ENCODE results near the gene SLC38A4. TPM values are rescaled to one million over a fixed set of nuclear protein-coding genes. Genes with fewer than 3 reads are reported as not detected.

SLC38A4 gene
- total RNA-seq = under 1 TPM in 2 of 4 donors, not detected in 2; 0.17 TPM

DNA sequence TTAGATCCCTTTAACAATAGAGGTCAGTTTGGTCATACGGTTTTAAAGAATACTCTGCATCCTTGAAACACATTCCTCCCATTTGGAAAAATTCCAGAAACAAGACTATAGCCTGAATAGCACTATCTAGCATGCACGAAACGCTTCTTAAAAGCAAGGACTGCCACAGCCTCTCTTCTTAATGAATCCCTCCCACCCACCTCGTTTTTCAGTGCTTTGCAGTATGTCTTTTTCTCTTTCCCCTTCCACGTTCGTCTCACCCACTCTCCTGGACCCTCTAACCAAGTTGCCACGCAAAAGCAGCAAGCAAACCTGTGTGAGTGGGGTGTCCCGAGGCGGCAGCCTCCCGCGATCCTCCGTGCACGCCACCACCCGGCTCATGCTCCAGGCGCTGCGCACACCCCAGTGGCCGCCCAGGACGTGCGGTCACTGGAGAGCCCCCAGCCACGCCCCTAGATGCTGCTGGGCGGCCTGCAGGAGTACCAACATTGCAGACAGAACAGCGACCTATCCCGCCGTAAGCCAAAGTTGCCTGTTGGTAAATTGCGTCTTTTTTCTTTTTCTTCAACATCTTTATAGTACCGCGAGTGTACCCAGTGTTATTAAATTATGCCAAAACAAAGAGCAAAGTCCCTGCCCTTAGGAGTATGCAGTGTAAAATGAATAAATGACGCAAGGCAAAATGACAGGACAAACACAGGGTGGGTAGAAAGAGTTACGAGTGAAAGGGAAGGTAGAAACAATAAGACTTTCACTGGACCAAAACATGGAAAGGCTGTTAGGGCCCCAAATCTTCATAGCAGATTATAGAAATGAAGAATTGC lies at the start of gene SLC38A4:
Gene SLC38A4, minus strand, starts transcription at position 407 of the 824 bp plus-strand sequence. CDS start 32,926 bp downstream, outside the sequence.
- 17% methylated on average over 28 of the region's 29 CpGs for WGBS
- Histone ChIP-seq H3K4me3 (peak within 1 kb of the TSS in 3 of 4 donors; percentile 10 to 19 (median 17)), H3K27ac (replicated peaks in 1 of 4) (no peak within 1 kb of the TSS), H3K4me1 (peaks cover 5 to 11% (median 9%) of the 10 kb centered on the region in 4 donors), H3K36me3 (no peaks in the 10 kb centered on the region), H3K9me3 (no peaks in the 10 kb centered on the region), H3K27me3 (peaks cover 0 to 43% (median 7%) of the 10 kb centered on the region in 4 donors)
- no peak for DNase-seq (ENCODE audit: extremely low spot score)
- TF ChIP-seq EP300 (IDR thresholded peaks at IDR 0.05) (no peak), POLR2AphosphoS5 (IDR thresholded peaks at IDR 0.05) (no peak), POLR2A (IDR thresholded peaks at IDR 0.05; ENCODE audit: low read depth) (no peak)
- TF ChIP-seq, protein P1, sequence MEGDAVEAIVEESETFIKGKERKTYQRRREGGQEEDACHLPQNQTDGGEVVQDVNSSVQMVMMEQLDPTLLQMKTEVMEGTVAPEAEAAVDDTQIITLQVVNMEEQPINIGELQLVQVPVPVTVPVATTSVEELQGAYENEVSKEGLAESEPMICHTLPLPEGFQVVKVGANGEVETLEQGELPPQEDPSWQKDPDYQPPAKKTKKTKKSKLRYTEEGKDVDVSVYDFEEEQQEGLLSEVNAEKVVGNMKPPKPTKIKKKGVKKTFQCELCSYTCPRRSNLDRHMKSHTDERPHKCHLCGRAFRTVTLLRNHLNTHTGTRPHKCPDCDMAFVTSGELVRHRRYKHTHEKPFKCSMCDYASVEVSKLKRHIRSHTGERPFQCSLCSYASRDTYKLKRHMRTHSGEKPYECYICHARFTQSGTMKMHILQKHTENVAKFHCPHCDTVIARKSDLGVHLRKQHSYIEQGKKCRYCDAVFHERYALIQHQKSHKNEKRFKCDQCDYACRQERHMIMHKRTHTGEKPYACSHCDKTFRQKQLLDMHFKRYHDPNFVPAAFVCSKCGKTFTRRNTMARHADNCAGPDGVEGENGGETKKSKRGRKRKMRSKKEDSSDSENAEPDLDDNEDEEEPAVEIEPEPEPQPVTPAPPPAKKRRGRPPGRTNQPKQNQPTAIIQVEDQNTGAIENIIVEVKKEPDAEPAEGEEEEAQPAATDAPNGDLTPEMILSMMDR (IDR thresholded peaks at IDR 0.05) = no peak
- intact Hi-C loops (cut with DNase I) = no loop called here

DNA sequence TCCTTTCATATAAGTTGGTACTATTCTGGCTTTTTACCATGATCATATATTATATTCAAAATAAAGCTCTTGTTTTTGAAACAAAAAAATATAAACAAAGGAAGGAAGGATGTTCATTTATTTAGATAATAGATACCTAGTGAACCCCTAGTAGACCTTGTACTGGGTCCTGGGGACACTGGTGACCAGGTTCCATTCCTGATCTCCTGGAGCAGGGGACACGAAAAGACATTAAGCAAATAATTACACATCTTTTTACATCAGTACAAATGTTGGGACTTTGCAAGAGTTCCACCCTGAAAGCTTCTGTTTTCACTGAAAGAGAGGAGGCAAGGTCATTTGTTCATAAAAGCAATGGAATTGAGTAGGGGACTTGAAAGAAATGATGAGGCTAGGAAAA lies 49.3 kb upstream of the SLC38A4 start:
- 75% methylated on average over 1 of the region's 1 CpG for WGBS
- intact Hi-C loops (cut with DNase I) = no loop called here
- H3K36me3 ChIP-seq = no peaks in the 10 kb centered on the region
- H3K27me3 ChIP-seq = no peaks in the 10 kb centered on the region
- no peak overlapping the region for H3K27ac ChIP-seq (replicated peaks in 1 of 4)
- no peak overlapping the region for H3K4me3 ChIP-seq
- peaks cover 0 to 21% (median 13%) of the 10 kb centered on the region in 4 donors for H3K9me3 ChIP-seq
- H3K4me1 ChIP-seq = no peaks in the 10 kb centered on the region
- TF ChIP-seq POLR2A (IDR thresholded peaks at IDR 0.05; ENCODE audit: low read depth) (no peak), POLR2AphosphoS5 (IDR thresholded peaks at IDR 0.05) (no peak), EP300 (IDR thresholded peaks at IDR 0.05) (no peak)
- TF ChIP-seq, protein P1 (IDR thresholded peaks at IDR 0.05) = no peak
- no peak for DNase-seq (ENCODE audit: extremely low spot score)

DNA sequence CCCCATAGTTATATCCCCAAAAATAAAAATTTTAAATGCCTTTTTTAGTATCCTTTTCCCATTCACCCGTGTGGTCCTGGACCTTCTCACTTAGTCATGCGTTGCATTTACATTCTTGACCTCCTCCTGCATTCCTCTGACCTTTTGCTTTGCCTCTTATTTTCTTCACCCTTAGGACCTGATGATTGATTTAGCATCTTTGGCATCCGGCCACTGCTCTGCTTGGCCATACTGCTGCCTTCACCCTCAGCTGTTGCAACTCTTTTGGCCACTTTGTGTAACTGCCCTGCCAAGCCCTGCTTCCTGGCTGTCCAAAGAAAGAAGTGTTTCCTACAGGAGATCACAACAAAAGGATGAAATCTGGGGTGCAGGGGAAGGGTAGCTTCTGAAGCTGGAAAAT lies 48.8 kb upstream of the SLC38A4 start:
- WGBS = 58% methylated on average over 3 of the region's 3 CpGs
- TF ChIP-seq POLR2AphosphoS5 (IDR thresholded peaks at IDR 0.05) (no peak), POLR2A (IDR thresholded peaks at IDR 0.05; ENCODE audit: low read depth) (no peak), EP300 (IDR thresholded peaks at IDR 0.05) (no peak)
- TF ChIP-seq, protein P1 (IDR thresholded peaks at IDR 0.05) = no peak
- peaks cover 0 to 21% (median 12%) of the 10 kb centered on the region in 4 donors for H3K9me3 ChIP-seq
- H3K4me1 ChIP-seq = no peaks in the 10 kb centered on the region
- no peak overlapping the region for H3K27ac ChIP-seq (replicated peaks in 1 of 4)
- no peaks in the 10 kb centered on the region for H3K36me3 ChIP-seq
- intact Hi-C loops (cut with DNase I) = no loop called here
- H3K4me3 ChIP-seq = no peak overlapping the region
- DNase-seq (ENCODE audit: extremely low spot score) = no peak
- H3K27me3 ChIP-seq = no peaks in the 10 kb centered on the region

DNA sequence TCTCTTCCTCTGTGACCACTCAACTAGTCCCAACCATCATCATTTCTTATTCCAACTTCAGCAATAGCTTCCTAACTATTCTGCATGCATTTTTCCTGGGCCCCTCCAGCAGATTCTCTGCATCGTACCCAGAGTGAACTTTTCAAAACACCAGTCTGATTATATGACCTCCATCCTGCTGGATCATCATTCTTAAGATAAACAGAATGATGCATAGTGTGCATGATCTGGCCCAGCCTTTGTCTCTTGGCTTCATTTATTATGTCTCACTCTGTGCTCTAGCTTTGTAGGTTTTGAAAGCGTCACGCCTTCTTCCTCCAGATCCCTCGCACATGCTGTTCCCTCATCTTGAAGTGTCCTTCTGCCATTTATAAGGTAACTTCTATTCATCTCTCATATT lies 46.3 kb upstream of the SLC38A4 start:
- TF ChIP-seq POLR2A (IDR thresholded peaks at IDR 0.05; ENCODE audit: low read depth) (no peak), POLR2AphosphoS5 (IDR thresholded peaks at IDR 0.05) (no peak), EP300 (IDR thresholded peaks at IDR 0.05) (no peak)
- TF ChIP-seq, protein P1 (IDR thresholded peaks at IDR 0.05) = no peak
- intact Hi-C loops (cut with DNase I) = no loop called here
- Histone ChIP-seq H3K4me3 (no peak overlapping the region), H3K36me3 (no peaks in the 10 kb centered on the region), H3K27me3 (no peaks in the 10 kb centered on the region), H3K27ac (replicated peaks in 1 of 4) (no peak overlapping the region), H3K9me3 (peaks cover 0 to 10% (median 9%) of the 10 kb centered on the region in 4 donors), H3K4me1 (no peaks in the 10 kb centered on the region)
- WGBS = 64% methylated on average over 4 of the region's 4 CpGs
- no peak for DNase-seq (ENCODE audit: extremely low spot score)
